H4 (cell line): ENCODE results near the gene ABCB9. TPM values are rescaled to one million over a fixed set of nuclear protein-coding genes. Genes with fewer than 3 reads are reported as not detected.
"Not testable (repeated sequence)": the region's sequence is repeated elsewhere in the genome, so short reads cannot be mapped to it uniquely, and the experiment has no call there.

Experiments
- DNase-seq: peaks from one replicate; pipeline ENCODE4 v3.0.0-alpha.2; 2015; ENCODE audit warnings: low spot score
- total RNA-seq: library from RNA; depleted of rRNA; stranded (reverse); fragments of >200 nt; shearing (Covaris generic); gene quantifications from 2 replicates; pipeline ENCODE4 v1.2.3, GENCODE V29; 2014; rRNA removed

ABCB9 gene
- 6.5 and 19.3 TPM in 2 replicates for total RNA-seq

- peak; percentile 84 for DNase-seq
Measured at GRCh38 chr12:122965851-122966742, at the start of gene ABCB9. Gene ABCB9, minus strand, starts transcription at chr12:122966463. Its CDS starts 6,228 bp downstream, at chr12:122960235.

GRCh38 chr12:123014473-123014872 lies 48.2 kb upstream of the ABCB9 start:
- DNase-seq: not testable (repeated sequence)

GRCh38 chr12:123013185-123014095 lies 47.2 kb upstream of the ABCB9 start:
- DNase-seq: no peak

- DNase-seq: no peak
Measured at GRCh38 chr12:123011701-123012100, 45.4 kb upstream of the ABCB9 start.

GRCh38 chr12:123010681-123011080 lies 44.4 kb upstream of the ABCB9 start:
- no peak for DNase-seq

GRCh38 chr12:123010110-123010509 lies 43.8 kb upstream of the ABCB9 start:
- no peak for DNase-seq

- no peak for DNase-seq
Measured at GRCh38 chr12:123006977-123007376, 40.7 kb upstream of the ABCB9 start.

- no peak for DNase-seq
Measured at GRCh38 chr12:123005081-123005626, 38.9 kb upstream of the ABCB9 start.

- DNase-seq: no peak
Measured at GRCh38 chr12:123004287-123004686, 38.0 kb upstream of the ABCB9 start.

GRCh38 chr12:123003257-123003656 lies 37.0 kb upstream of the ABCB9 start:
- DNase-seq: no peak

- no peak for DNase-seq
Measured at GRCh38 chr12:123001464-123001863, 35.2 kb upstream of the ABCB9 start.

GRCh38 chr12:123000578-123000977 lies 34.3 kb upstream of the ABCB9 start:
- DNase-seq: no peak

GRCh38 chr12:122999986-123000420 lies 33.7 kb upstream of the ABCB9 start:
- DNase-seq: no peak

GRCh38 chr12:122999196-122999946 lies 33.1 kb upstream of the ABCB9 start:
- no peak for DNase-seq

GRCh38 chr12:122998316-122998715 lies 32.1 kb upstream of the ABCB9 start:
- DNase-seq: no peak

- no peak for DNase-seq
Measured at GRCh38 chr12:122997343-122998250, 31.3 kb upstream of the ABCB9 start.

- no peak for DNase-seq
Measured at GRCh38 chr12:122996621-122997342, 30.5 kb upstream of the ABCB9 start.

- DNase-seq: no peak
Measured at GRCh38 chr12:122996188-122996601, 29.9 kb upstream of the ABCB9 start.

GRCh38 chr12:122995503-122996187 lies 29.4 kb upstream of the ABCB9 start:
- no peak for DNase-seq
